Epithelial cell of proximal tubule (primary cell): Measurements from ENCODE around the gene MAPK4. TPM values are rescaled to one million over a fixed set of nuclear protein-coding genes. Genes with fewer than 3 reads are reported as not detected.

Experiments
- DNase-seq: peaks from one replicate; pipeline ENCODE4 v3.0.0-alpha.2; 2011; ENCODE audit warnings: low read depth
- H3K4me3 ChIP-seq: 2 replicates; pipeline ENCODE4 v1.5.1; 2011; ENCODE audit warnings: low read depth, mild to moderate bottlenecking, low read length
- CTCF ChIP-seq: conservative IDR thresholded peaks from 2 replicates; pipeline ENCODE4 v1.5.1; 2012; ENCODE audit warnings: low read depth, mild to moderate bottlenecking, low read length
- total RNA-seq: library from RNA; depleted of rRNA; stranded (reverse); fragments of >200 nt; gene quantifications from 2 replicates; pipeline ENCODE4 v1.2.3, GENCODE V29; 2015

Gene MAPK4
- total RNA-seq, 1 donor from 2014 or later: 1.3 TPM

GRCh38 chr18:50624981-50625380 lies 65.1 kb downstream of the MAPK4 start:
- TF ChIP-seq CTCF: no peak
- no peak overlapping the region for H3K4me3 ChIP-seq
- DNase-seq: no peak

- DNase-seq: no peak
- no peak for TF ChIP-seq CTCF
- no peak overlapping the region for H3K4me3 ChIP-seq
These were observed 66.4 kb downstream of the MAPK4 start for GRCh38 chr18:50626317-50626716.

GRCh38 chr18:50627594-50628532 lies 68.0 kb downstream of the MAPK4 start:
- TF ChIP-seq CTCF: no peak
- DNase-seq: no peak
- no peak overlapping the region for H3K4me3 ChIP-seq

- no peak overlapping the region for H3K4me3 ChIP-seq
- TF ChIP-seq CTCF: no peak
- DNase-seq: no peak
These were observed 68.6 kb downstream of the MAPK4 start for GRCh38 chr18:50628533-50628905.

GRCh38 chr18:50629148-50629631 lies 69.3 kb downstream of the MAPK4 start:
- no peak for TF ChIP-seq CTCF
- no peak for DNase-seq

GRCh38 chr18:50630895-50631294 lies 71.0 kb downstream of the MAPK4 start:
- no peak overlapping the region for H3K4me3 ChIP-seq
- TF ChIP-seq CTCF: no peak
- DNase-seq: no peak

More at GRCh38 chr18:50629148-50629631, 69.3 kb downstream of the MAPK4 start:
- H3K4me3 ChIP-seq: no peak overlapping the region
